Parathyroid adenoma (tissue), 2 donors: ENCODE data around the gene TENM4.

Source experiments
- H2AFZ ChIP-seq: fragments of 300-600 bp; sonication (generic); one replicate; pipeline ENCODE4 v1.7.0; 2017; ENCODE audit warnings: antibody characterized with exemption, mild to moderate bottlenecking
- H3K27ac ChIP-seq: fragments of 300-600 bp; sonication (generic); one replicate; pipeline ENCODE4 v1.7.0; 2017
- H3K27me3 ChIP-seq: fragments of 300-600 bp; sonication (generic); one replicate; pipeline ENCODE4 v1.7.0; 2017; ENCODE audit warnings: low read length; ENCODE audit not compliant: control insufficient read depth, insufficient read depth
- H3K36me3 ChIP-seq: fragments of 300-600 bp; sonication (generic); one replicate; pipeline ENCODE4 v1.7.0; 2017; ENCODE audit warnings: low read length; ENCODE audit not compliant: control insufficient read depth, insufficient read depth
- H3K4me1 ChIP-seq: fragments of 300-600 bp; sonication (generic); one replicate; pipeline ENCODE4 v1.7.0; 2017; ENCODE audit warnings: control low read depth
- H3K4me2 ChIP-seq: fragments of 300-600 bp; sonication (generic); one replicate; pipeline ENCODE4 v1.7.0; 2017; ENCODE audit warnings: low read length
- H3K4me3 ChIP-seq: fragments of 300-600 bp; sonication (generic); one replicate; pipeline ENCODE4 v1.7.0; 2017; ENCODE audit warnings: low read depth, low read length
- H3K79me2 ChIP-seq: fragments of 300-600 bp; sonication (generic); one replicate; pipeline ENCODE4 v1.7.0; 2017; ENCODE audit warnings: control low read depth
- H3K9ac ChIP-seq: fragments of 300-600 bp; sonication (generic); one replicate; pipeline ENCODE4 v1.7.0; 2017; ENCODE audit warnings: mild to moderate bottlenecking
- H3K9me3 ChIP-seq: fragments of 300-600 bp; sonication (generic); one replicate; pipeline ENCODE4 v1.7.0; 2017; ENCODE audit warnings: low read length; ENCODE audit not compliant: control insufficient read depth
- TF ChIP-seq, protein P1 (sequence below): fragments of 300-600 bp; sonication (generic); IDR thresholded peaks from one replicate; pipeline ENCODE4 v1.7.0; 2017; ENCODE audit warnings: antibody characterized with exemption, mild to moderate bottlenecking
- donor health status: primary hyperparathyroidism.

TENM4 gene

DNA sequence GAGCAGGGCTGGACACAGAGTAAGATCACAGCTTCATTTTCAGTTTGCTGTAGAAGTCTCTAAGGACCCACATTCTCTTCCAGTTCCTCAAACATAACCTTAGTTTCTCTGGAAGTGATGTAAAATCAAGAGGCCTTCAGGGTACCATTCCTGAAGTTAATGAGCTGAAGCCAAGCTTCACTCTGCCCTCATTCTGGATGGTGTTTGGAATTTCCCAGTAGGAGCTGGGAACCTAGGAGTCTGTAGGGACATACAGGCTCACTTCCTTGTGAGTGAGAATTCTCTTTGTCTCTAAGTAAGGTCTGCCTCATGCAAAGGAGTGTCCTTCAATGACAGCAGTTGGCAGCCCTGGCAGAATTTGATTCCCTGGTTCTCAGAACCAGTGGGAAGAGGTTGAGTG, 723.8 kb downstream of the TENM4 start:
- Histone ChIP-seq H3K4me1 (no peaks in the 10 kb centered on the region), H3K27ac (no peak overlapping the region), H3K79me2 (no peaks in the 10 kb centered on the region), H3K36me3 (no peaks in the 10 kb centered on the region), H3K9me3 (no peaks in the 10 kb centered on the region), H3K9ac (no peak overlapping the region), H3K27me3 (no peaks in the 10 kb centered on the region), H3K4me3 (no peak overlapping the region), H3K4me2 (no peak overlapping the region), H2AFZ (no peak overlapping the region)
- TF ChIP-seq, protein P1, sequence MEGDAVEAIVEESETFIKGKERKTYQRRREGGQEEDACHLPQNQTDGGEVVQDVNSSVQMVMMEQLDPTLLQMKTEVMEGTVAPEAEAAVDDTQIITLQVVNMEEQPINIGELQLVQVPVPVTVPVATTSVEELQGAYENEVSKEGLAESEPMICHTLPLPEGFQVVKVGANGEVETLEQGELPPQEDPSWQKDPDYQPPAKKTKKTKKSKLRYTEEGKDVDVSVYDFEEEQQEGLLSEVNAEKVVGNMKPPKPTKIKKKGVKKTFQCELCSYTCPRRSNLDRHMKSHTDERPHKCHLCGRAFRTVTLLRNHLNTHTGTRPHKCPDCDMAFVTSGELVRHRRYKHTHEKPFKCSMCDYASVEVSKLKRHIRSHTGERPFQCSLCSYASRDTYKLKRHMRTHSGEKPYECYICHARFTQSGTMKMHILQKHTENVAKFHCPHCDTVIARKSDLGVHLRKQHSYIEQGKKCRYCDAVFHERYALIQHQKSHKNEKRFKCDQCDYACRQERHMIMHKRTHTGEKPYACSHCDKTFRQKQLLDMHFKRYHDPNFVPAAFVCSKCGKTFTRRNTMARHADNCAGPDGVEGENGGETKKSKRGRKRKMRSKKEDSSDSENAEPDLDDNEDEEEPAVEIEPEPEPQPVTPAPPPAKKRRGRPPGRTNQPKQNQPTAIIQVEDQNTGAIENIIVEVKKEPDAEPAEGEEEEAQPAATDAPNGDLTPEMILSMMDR, result no peak

GRCh38 chr11:78715639-78716311, 725.1 kb downstream of the TENM4 start:
- Histone ChIP-seq H3K4me1 (no peaks in the 10 kb centered on the region), H3K4me2 (no peak overlapping the region), H3K27me3 (no peaks in the 10 kb centered on the region), H3K79me2 (no peaks in the 10 kb centered on the region), H3K36me3 (no peaks in the 10 kb centered on the region), H3K9me3 (no peaks in the 10 kb centered on the region), H3K27ac (no peak overlapping the region), H2AFZ (no peak overlapping the region), H3K4me3 (no peak overlapping the region), H3K9ac (no peak overlapping the region)
- TF ChIP-seq, protein P1, result peak; percentile 34

DNA sequence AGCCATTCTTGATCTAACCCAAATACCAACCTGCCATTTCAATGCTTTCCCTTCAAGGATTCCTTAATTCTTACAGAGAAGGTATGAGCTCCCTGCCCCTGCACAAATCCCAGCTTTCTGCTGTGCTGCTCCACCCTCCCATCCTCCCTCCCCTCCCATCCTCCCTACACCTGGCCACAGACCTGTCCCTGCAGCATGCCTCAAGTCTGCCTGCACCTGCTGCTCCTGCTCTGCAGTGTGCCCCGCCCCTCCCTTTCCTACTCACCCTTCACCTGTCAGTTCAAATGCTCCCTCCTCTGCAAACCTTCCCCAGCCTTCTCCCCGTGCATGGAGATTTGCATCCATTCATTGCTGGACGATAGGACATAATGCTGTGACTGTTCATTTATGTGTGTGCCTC, 726.3 kb downstream of the TENM4 start:
- Histone ChIP-seq H3K79me2 (no peaks in the 10 kb centered on the region), H3K4me3 (no peak overlapping the region), H3K27ac (no peak overlapping the region), H3K27me3 (no peaks in the 10 kb centered on the region), H3K4me2 (no peak overlapping the region), H3K9me3 (no peaks in the 10 kb centered on the region), H3K9ac (no peak overlapping the region), H3K36me3 (no peaks in the 10 kb centered on the region), H2AFZ (no peak overlapping the region), H3K4me1 (no peaks in the 10 kb centered on the region)
- TF ChIP-seq, protein P1, result no peak

DNA sequence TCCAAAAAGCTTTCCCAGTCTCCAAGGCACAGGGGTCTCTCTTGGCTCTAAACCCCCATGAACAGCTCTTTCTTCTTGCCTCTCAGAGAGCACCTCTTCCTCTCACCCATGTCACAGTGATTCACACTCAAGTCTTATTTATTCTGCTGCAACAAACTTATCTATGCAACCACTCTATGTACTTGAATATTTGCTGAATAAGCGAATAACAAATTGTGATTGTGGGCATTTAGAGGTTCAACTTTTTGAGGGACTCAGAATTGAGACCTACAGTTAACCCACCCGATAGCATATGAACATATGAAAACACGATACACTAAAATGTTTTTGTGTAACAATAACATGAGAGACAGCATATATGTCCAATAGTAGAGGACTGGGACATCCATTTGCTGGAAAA, 729.1 kb downstream of the TENM4 start:
- TF ChIP-seq, protein P1, result no peak
- Histone ChIP-seq H3K4me2 (no peak overlapping the region), H3K9ac (no peak overlapping the region)

DNA sequence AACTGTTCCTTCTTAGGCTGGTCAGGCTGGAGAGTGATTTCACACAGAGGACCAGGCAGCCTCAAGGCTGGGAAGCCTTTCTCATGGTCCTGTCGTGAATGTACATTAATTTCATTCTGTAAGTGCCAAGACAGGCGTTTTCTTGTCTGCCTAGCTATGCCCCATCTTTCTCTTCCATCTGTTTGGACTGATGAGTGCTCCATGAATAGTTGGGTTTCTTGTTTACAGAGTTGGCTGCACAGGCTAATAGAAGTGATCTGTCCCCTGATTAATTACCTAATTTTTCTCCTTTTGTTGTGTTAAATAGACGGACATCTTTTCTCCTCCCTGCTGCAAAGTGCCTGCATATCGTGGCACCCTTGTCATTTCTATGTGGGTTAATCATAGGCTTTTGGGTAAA, 730.4 kb downstream of the TENM4 start:
- no peaks in the 10 kb centered on the region for H3K4me1 ChIP-seq
- no peak overlapping the region for H3K9ac ChIP-seq
- H2AFZ ChIP-seq, result no peak overlapping the region
- no peaks in the 10 kb centered on the region for H3K27me3 ChIP-seq
- no peak overlapping the region for H3K4me2 ChIP-seq
- TF ChIP-seq, protein P1, result no peak
- H3K9me3 ChIP-seq, result no peaks in the 10 kb centered on the region
- no peak overlapping the region for H3K27ac ChIP-seq
- H3K4me3 ChIP-seq, result no peak overlapping the region
- H3K36me3 ChIP-seq, result no peaks in the 10 kb centered on the region
- H3K79me2 ChIP-seq, result no peaks in the 10 kb centered on the region

More for the DNA sequence above, 729.1 kb downstream of the TENM4 start:
- no peaks in the 10 kb centered on the region for H3K79me2 ChIP-seq
- H3K36me3 ChIP-seq, result no peaks in the 10 kb centered on the region
- no peaks in the 10 kb centered on the region for H3K9me3 ChIP-seq
- H2AFZ ChIP-seq, result no peak overlapping the region
- H3K27ac ChIP-seq, result no peak overlapping the region
- H3K27me3 ChIP-seq, result no peaks in the 10 kb centered on the region
- no peaks in the 10 kb centered on the region for H3K4me1 ChIP-seq
- H3K4me3 ChIP-seq, result no peak overlapping the region
